GM08714 (cell line): ENCODE measurements around the gene CXCL8.
"Not testable (repeated sequence)": the region's sequence is repeated elsewhere in the genome, so short reads cannot be mapped to it uniquely, and the experiment has no call there.

Experiments used
- H3K4me3 ChIP-seq: fragments of 200-500 bp; sonication (Bioruptor generic); 2 replicates; pipeline ENCODE4 v1.5.1; 2014; ENCODE audit warnings: mild to moderate bottlenecking, low read length, inconsistent platforms
- ZNF274 ChIP-seq: IDR thresholded peaks from 2 replicates; pipeline ENCODE4 v1.6.1; 2012; ENCODE audit warnings: mild to moderate bottlenecking, low read depth, low read length

The CXCL8 gene

DNA sequence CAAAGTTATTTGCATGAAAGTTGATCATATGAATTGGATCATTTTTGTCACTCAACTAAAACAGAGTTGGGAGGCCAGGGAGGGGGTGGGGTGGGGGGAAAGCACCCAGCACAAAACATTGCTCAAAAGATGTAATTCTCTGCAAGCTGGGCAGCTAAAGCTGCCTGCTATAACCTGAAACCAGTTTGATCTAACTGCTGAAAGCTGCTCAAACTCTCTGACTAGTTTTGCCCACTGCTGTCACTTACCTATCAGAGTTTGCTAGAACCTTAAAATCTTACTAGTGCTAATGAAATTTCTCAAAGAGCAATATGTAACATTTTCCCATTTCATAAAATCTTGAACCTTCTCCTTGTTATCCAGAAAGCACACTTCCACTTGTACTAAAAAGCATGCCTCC lies 10.4 kb downstream of the CXCL8 start:
- no peak overlapping the region for H3K4me3 ChIP-seq
- no peak for TF ChIP-seq ZNF274

DNA sequence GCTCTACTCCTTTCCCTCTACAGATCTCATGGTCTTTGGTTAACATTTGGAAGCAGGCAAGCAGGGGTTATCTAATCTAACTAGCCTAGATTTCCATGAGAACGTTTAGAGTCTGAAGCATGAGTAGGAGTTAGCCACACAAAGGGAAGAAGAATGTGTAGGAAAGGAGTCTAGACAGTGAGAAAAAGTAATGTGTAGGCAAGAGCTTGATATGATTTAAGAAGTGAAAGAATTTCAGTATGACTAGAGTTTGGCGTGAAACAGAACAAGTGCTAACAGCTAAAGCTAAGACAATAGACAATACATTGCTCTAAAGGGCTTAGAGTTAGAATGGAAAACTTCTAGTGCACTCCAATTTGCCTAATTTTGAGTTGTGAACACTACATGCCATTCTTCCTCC lies 10.8 kb downstream of the CXCL8 start:
- TF ChIP-seq ZNF274, result no peak

DNA sequence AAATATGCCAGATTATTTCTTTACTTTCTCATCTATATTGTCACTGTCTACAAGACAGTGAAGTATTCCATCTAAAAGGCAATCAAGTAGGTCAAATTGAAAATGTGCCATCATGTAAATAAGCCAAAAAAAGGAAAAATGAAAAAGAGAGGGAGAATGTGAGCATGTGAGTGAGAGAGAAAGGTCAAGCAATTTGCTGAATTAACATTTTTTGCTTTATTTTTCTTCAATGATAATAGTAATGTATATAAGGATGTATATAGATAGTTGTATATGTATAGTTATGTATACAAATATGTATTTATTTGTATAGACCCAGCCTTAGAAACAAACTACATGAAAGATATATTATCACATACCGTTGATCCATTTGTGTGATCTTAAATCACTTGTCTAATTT lies 11.5 kb downstream of the CXCL8 start:
- H3K4me3 ChIP-seq, result no peak overlapping the region
- TF ChIP-seq ZNF274, result no peak

More for the DNA sequence above, 10.8 kb downstream of the CXCL8 start:
- H3K4me3 ChIP-seq, result no peak overlapping the region

DNA sequence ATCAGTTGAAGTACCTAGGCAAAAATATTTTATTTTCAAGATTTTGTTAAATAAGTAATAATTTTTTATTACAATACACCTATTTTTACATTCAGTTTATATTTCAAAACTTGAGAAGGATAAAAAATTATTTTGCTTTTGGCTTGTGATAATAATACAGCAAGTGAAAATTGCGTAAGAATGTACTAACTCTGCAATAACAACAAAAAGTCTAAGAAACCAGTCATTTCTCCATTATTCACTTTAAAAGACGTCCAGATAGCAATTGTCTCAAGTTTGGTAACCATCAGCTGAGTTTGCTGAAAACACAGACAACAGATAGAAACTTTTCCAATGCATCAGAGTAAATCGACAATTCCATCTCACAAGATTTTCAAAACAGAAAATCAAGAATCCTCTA lies 12.1 kb downstream of the CXCL8 start:
- H3K4me3 ChIP-seq, result no peak overlapping the region
- TF ChIP-seq ZNF274, result no peak

DNA sequence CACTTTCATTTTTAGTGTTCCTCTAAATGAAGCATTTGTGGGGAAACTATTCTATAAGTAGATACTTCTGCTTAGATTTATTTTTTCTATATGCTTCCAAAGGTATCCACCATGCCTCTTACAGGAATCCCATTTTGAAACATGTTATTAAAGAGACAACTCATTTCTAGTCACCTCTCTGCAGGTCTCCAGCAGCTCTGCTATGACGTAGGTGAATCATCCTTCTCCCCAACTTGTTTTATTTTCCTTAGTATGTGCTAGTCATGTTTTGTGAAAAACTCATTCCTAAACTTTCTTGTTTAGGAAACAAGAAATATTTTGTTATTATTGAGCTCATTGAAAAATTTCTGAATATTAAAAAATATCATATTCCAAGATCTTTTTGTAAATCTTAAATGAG lies 12.8 kb downstream of the CXCL8 start:
- no peak overlapping the region for H3K4me3 ChIP-seq
- TF ChIP-seq ZNF274, result no peak

DNA sequence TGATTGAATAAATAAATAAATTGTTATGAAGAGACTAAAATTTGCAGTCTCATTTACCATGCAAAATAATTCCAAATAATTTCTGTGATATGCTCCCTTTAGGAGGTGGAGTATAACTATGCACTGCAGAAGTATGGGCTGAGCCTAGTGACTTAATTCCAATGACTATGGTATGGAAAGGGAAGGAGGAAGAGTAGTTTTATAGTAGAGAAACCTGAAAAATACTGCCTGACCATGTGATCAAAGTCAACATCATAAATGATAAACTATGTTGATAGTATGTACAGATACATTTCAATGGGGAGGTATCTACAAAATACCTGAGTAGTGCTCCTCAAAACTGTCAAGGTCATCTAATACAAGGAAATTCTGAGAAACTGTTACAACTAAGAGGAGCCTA lies 14.6 kb downstream of the CXCL8 start:
- TF ChIP-seq ZNF274, result no peak
- no peak overlapping the region for H3K4me3 ChIP-seq

DNA sequence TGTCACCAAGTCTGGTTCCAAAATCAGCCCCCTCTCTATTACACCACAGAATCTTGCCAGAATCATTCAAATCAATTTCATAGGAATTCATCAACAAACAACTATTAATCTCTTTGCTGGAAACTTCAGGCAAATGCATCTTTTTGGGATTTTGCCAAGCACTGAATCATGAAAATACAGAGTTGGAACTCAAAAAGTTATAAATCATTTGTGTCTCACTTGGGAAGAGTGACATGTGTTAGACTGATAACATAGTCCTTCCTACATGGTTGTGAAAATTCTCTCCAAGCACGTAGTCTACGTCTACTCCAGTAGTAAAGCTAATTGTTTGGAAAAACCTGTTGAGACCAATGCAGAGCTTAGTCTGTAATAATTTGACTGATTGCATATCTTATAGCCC lies 19.0 kb downstream of the CXCL8 start:
- no peak for TF ChIP-seq ZNF274
- H3K4me3 ChIP-seq, result no peak overlapping the region

DNA sequence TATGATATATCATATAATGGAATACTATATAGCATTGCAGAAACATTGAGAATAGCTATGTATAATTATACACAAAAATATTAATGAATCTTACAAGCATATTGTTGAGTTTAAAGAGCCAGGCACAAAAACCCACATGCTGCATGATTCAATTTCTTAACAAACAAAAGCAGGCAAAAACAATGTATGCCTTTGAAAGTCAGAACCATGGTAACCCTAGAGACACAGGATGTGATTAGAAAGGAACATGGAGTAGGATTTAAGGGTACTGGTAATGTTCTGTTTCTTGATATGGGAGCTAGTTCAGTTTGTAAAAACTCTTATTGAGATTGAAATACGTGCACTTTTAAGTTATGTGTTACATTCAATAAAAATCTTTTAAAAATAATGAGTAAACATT lies 21.5 kb downstream of the CXCL8 start:
- no peak for TF ChIP-seq ZNF274
- no peak overlapping the region for H3K4me3 ChIP-seq

DNA sequence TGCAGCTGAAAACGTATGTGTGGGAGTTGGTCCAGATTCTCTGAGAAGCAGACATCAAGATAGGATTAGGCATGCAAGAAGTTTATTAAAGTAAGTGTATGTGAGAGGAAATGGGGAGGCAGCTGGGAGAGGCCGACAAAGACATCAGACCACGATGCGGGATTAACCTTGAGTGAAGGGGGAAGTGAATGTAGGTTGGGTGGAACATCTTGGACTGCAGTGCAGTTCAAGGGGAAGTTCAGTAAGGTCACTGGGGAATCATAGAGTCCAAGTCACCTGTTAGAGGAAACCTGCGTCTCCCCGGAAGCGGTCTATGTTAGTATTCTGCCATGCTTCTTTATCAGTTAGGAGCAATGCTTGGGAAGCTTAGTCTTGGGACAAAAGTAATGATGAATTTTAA lies 22.0 kb downstream of the CXCL8 start:
- H3K4me3 ChIP-seq, result no peak overlapping the region
- no peak for TF ChIP-seq ZNF274

DNA sequence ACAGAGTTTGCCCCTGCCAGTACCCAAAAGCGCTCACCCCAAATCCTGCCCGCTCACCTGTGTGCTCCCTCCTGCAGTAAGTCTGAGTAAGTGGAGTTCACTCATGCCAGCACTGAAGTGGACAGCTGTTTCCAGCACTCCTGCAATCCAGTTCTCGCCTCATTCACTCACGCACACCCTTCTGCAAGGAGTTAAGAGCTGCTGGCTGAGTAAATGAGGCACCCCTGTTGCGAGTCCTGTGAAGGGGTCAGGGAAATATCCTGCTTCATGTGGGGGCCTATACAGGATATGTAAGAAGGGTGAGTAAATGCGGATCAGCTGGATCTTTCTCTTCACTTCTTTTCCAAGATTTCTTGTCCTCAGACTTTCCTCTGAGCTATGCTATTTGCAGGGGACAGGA lies 23.5 kb downstream of the CXCL8 start:
- no peak overlapping the region for H3K4me3 ChIP-seq
- TF ChIP-seq ZNF274, result no peak

DNA sequence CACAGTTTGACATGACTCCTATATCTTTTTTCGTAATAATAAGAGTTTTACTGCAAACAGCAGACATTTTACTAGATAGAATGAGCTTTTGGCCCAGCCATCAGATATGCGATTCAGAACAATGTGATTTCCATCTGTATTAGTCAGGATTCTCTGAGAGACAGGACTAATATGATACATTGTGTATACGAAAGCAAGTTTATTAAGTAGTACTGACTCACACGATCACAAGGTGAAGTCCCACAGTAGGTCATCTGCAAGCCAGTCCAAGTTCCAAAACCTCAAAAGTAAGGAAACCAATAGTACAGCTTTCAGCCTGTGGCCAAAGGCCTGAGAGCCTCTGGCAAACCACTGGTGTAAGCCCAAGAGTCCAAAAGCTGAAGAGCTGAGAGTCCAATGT lies 24.1 kb downstream of the CXCL8 start:
- H3K4me3 ChIP-seq, result no peak overlapping the region
- no peak for TF ChIP-seq ZNF274

DNA sequence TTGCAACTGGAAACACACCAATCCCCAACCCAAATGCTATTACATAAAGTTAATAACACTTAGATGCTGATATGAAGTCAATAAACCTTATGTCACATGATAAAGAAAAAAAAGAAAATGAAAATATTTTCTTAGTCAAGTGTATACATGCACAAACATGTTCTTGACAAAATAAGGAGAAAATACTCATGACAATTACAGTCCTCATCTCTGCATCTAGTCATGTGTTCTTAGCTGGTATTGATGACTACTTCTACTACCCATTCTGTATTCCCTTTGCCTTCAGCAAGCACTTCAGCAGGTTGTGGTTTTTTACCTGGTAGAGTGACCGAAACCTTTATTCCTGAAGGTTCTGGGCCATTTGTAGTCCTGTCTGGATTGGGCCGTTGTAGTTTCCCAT lies 24.9 kb downstream of the CXCL8 start:
- no peak for TF ChIP-seq ZNF274
- H3K4me3 ChIP-seq, result no peak overlapping the region

DNA sequence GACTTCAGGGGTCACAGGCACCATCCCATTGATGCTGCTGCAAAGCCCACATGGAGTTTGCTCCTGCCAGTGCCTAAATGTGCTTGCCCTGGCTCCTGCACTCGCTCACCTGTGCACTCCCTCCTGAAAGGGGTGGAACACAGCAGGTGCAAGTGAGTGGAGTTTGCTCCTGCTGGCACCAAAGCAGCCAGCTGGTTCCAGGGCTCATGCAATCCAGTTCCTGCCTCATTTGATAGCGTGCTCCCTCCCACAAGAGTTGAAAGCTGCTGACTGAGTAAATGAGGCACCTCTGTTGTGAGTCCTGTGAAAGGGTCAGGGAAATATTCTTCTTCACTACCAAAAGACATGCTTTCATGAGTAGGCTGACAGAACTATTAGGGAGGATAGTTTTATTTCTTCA lies 30.5 kb downstream of the CXCL8 start:
- no peak for TF ChIP-seq ZNF274
- H3K4me3 ChIP-seq, result no peak overlapping the region

DNA sequence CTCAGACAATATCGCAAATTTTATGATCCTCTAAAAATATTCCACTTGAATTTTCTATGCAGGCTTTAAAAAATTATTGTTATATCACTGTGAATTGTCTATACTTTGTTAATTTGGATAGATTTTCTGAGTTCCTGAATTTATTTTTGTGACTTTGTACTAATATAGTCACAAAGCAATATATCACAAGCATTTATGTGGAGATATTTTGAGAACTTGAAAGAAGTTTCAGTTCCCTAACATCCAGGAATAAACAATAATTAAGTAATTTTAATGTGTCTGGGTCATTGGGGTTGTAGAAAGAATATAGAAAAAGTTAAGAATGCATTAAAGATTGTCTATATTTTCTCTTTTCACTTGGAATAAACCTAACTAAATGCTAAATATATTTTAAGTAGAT lies 32.0 kb downstream of the CXCL8 start:
- no peak for TF ChIP-seq ZNF274

DNA sequence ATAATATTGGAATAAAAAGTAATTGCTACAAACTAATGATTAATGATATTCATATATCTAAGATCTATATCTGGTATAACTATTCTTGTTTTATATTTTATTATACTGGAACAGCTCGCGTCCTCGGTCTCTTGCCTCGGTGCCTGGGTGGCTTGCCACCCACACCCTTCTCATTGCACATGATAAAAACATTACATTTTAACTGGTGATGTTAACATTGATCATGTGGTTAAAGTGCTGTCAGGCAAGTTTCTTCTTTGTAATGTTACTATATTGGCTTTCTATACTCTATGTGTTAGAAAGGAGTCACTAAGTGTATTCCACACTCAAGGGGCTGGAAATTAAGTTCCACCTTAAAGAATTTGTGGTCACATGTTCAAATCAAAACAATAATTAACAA lies 34.0 kb downstream of the CXCL8 start:
- H3K4me3 ChIP-seq, result not testable (repeated sequence)

More for the DNA sequence above, 32.0 kb downstream of the CXCL8 start:
- H3K4me3 ChIP-seq, result no peak overlapping the region

DNA sequence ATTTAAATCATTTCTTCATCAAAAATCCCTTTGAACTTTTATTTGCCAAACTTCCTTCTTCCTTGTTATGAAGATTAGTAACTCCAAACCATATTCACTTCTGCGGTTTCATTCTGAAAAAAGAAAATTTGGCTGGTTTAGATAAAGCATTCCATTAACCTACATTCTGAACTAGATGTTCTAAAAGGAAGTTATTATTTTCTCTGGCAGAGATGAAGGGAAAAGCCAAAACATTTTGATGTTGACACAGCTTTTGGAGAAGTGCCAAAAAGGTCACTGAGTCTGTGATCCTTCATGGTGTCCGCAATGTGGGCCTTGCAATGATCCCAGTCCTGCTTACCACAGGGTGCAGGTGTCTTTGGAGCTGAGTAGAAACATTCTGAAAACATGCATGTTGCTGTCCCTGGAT lies 36.0 kb downstream of the CXCL8 start:
- H3K4me3 ChIP-seq, result no peak overlapping the region
- TF ChIP-seq ZNF274, result no peak

DNA sequence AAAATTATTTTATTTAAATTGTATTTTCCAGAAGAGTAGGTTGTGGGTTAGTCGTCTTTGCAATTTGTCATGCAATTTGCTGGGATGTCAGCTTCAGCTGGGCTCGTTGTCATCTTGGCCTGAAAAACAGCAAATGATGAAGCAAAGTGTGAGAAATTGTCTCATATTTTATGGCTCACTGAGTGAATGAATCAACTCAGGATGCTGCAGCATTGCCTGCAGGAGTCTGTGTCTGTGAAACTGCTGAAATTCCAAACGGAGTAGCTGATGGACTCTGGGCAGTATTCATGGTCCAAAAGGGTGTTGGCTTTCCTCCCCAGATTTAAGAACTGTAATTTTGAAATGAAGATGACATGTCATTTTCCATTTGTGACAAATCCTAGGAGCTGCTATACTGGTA lies 37.2 kb downstream of the CXCL8 start:
- H3K4me3 ChIP-seq, result no peak overlapping the region
- no peak for TF ChIP-seq ZNF274
